Panc1 (cell line): ENCODE data around the gene SMYD4.

ENCODE experiments used
- CTCF ChIP-seq: fragments of 450-650 bp; IDR thresholded peaks from 2 replicates; pipeline ENCODE4 v1.5.1; 2017; ENCODE audit warnings: mild to moderate bottlenecking
- POLR2AphosphoS5 ChIP-seq: IDR thresholded peaks from 2 replicates; pipeline ENCODE4 v1.6.1; 2012; ENCODE audit warnings: mild to moderate bottlenecking, low read depth, low read length, moderate library complexity
- SIN3A ChIP-seq: IDR thresholded peaks from 2 replicates; pipeline ENCODE4 v1.6.1; 2012; ENCODE audit warnings: low read depth, mild to moderate bottlenecking, low read length, moderate library complexity, borderline replicate concordance; ENCODE audit not compliant: insufficient read depth
- TCF7L2 ChIP-seq: IDR thresholded peaks from 2 replicates; pipeline ENCODE4 v1.6.1; 2011; ENCODE audit warnings: mild to moderate bottlenecking, low read depth, low read length, inconsistent platforms

DNA sequence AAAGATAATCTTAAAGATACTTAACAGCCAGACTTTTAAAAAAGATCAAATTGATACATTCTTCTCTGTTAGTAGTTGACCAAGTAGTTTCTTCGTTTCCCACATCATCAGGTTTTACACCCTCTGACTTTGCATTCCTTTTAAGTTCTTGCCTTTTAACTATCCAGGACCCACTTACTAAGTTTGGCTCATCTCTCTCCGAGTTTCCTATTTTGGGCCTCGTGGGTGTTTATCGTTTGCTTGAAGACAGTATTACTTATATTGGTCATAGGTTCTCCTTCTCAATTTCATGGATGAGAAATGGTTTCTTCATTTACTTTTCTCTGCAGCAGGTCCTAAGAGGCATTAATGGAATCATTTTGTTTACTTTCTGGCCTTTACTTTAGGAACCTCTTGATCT, 43.3 kb upstream of the SMYD4 start:
- TF ChIP-seq CTCF, result no peak
- no peak for TF ChIP-seq SIN3A
- TF ChIP-seq POLR2AphosphoS5, result no peak
- TF ChIP-seq TCF7L2, result no peak
